NCI-H510A treated with DMSO at 0.1 percent for 48 hours (cell line): ENCODE data around the gene BAX.

ENCODE experiments used
- DNase-seq: peaks from one replicate; lab custom pipeline; 2025; lab: John Stamatoyannopoulos, UW

BAX gene

GRCh38 chr19:48928164-48929025 lies 26.3 kb upstream of the BAX start:
- no peak for DNase-seq

GRCh38 chr19:48933382-48933932 lies 21.2 kb upstream of the BAX start, which contains the start of gene DHDH:
Gene DHDH, plus strand, starts transcription at chr19:48933699. Its CDS starts 23 bp downstream, at chr19:48933722.
- DNase-seq: peak; percentile 96

GRCh38 chr19:48934837-48935236 lies 19.8 kb upstream of the BAX start:
- no peak for DNase-seq

GRCh38 chr19:48935864-48936263 lies 18.8 kb upstream of the BAX start:
- no peak for DNase-seq

- DNase-seq: no peak
These were observed 16.4 kb upstream of the BAX start for GRCh38 chr19:48938256-48938655.

- no peak for DNase-seq
These were observed 13.8 kb upstream of the BAX start for GRCh38 chr19:48940902-48941301.

GRCh38 chr19:48943081-48943480 lies 11.6 kb upstream of the BAX start:
- no peak for DNase-seq

GRCh38 chr19:48945415-48945814 lies 9.3 kb upstream of the BAX start:
- DNase-seq: no peak

- DNase-seq: no peak
These were observed 8.9 kb upstream of the BAX start for GRCh38 chr19:48945817-48946216.

- no peak for DNase-seq
These were observed 8.0 kb upstream of the BAX start for GRCh38 chr19:48946463-48947257.

- no peak for DNase-seq
These were observed 7.5 kb upstream of the BAX start for GRCh38 chr19:48947258-48947542.

GRCh38 chr19:48950159-48950558 lies 4.5 kb upstream of the BAX start:
- DNase-seq: no peak

- DNase-seq: peak; percentile 5
These were observed 3.7 kb upstream of the BAX start for GRCh38 chr19:48950830-48951519.

GRCh38 chr19:48953141-48953540 lies 1.5 kb upstream of the BAX start:
- no peak for DNase-seq

GRCh38 chr19:48953990-48954594 lies 583 bp upstream of the BAX start:
- DNase-seq: no peak

GRCh38 chr19:48955308-48955958 lies 758 bp downstream of the BAX start:
- no peak for DNase-seq

- no peak for DNase-seq
These were observed 3.3 kb downstream of the BAX start for GRCh38 chr19:48958006-48958405.

GRCh38 chr19:48959341-48960239 lies 4.9 kb downstream of the BAX start:
- DNase-seq: no peak

GRCh38 chr19:48961051-48961649 lies 6.5 kb downstream of the BAX start:
- no peak for DNase-seq

GRCh38 chr19:48961673-48962028 lies 7.0 kb downstream of the BAX start:
- no peak for DNase-seq
